MCF 10A (cell line): ENCODE results near the gene PLEKHA5. TPM values are rescaled to one million over a fixed set of nuclear protein-coding genes. Genes with fewer than 3 reads are reported as not detected.

Source experiments
- BruUV-seq: library from RNA; stranded (reverse); fragments of 400-500 nt; replicated peaks from 2 replicates; lab custom pipeline; 2021; lab: Mats Ljungman, UMichigan
- CTCF ChIA-PET: fragments of 300-600 bp; sonication (Branson Sonifier 250); formaldehyde crosslinking; extraction: SDS; loops from one replicate; lab custom pipeline; 2021; ENCODE audit warnings: antibody characterized with exemption, inconsistent platforms; lab: Yijun Ruan, JAX
- POLR2A ChIA-PET: fragments of 300-600, 350-650 bp; sonication (Branson Sonifier 250); formaldehyde crosslinking; extraction: SDS; loops from one replicate; lab custom pipeline; 2020; ENCODE audit warnings: antibody characterized with exemption, inconsistent platforms; lab: Yijun Ruan, JAX
- DNase-seq: peaks from one replicate; pipeline ENCODE4 v3.0.0-alpha.2; 2018; ENCODE audit not compliant: unreplicated experiment
- H3K27ac Mint-ChIP-seq: one replicate; pipeline ENCODE4 v1.8.0; 2022; ENCODE audit warnings: mild to moderate bottlenecking, low read depth, mixed read lengths; ENCODE audit not compliant: unreplicated experiment
- H3K27me3 Mint-ChIP-seq: one replicate; pipeline ENCODE4 v1.8.0; 2022; ENCODE audit warnings: mixed read lengths; ENCODE audit not compliant: insufficient read depth, unreplicated experiment
- H3K36me3 Mint-ChIP-seq: one replicate; pipeline ENCODE4 v1.8.0; 2022; ENCODE audit warnings: mild to moderate bottlenecking, moderate library complexity, mixed read lengths; ENCODE audit not compliant: insufficient read depth, unreplicated experiment
- H3K4me1 Mint-ChIP-seq: one replicate; pipeline ENCODE4 v1.8.0; 2022; ENCODE audit warnings: mixed read lengths; ENCODE audit not compliant: insufficient read depth, unreplicated experiment
- H3K4me3 Mint-ChIP-seq: one replicate; pipeline ENCODE4 v1.8.0; 2022; ENCODE audit warnings: mild to moderate bottlenecking, moderate library complexity, mixed read lengths; ENCODE audit not compliant: unreplicated experiment
- H3K9me3 Mint-ChIP-seq: one replicate; pipeline ENCODE4 v1.8.0; 2022; ENCODE audit warnings: mixed read lengths; ENCODE audit not compliant: unreplicated experiment
- intact Hi-C: fragments of 100-400 bp; cut with micrococcal nuclease; formaldehyde crosslinking; loops from 2 replicates; pipeline ENCODE4 v1.14.1; 2022
- total RNA-seq: library from RNA; stranded (reverse); gene quantifications from 2 replicates; pipeline ENCODE4 v1.2.3, GENCODE V29; 2022
- TF ChIP-seq, protein P1 (sequence below): fragments of 200-600 bp; IDR thresholded peaks from one replicate; pipeline ENCODE4 v1.8.0; 2022; ENCODE audit warnings: antibody characterized with exemption, mild to moderate bottlenecking; ENCODE audit not compliant: unreplicated experiment

PLEKHA5 gene
- total RNA-seq, 1 experiment from 2014 or later: 25.2 TPM

DNA sequence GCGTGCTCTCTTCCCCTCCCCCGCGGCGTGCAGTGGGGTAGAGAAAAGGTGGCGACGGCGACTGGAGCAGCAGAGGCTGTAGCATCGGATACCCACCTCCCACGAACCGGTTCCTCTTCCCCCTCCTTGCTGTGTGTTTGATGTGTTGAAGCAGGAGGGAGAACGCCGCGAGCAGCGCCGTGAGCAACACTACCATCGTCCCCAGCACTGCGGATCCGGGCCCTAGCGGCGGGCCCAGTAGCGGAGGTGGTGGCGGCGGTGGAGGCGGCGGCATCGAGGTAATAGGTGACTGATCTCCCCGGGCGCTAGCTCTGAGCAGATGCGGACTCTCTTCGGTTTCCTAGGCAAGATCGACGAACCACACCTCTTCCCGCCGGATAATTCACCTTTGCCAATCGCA is 176.8 kb downstream of the PLEKHA5 start:
- Mint-ChIP-seq H3K27me3 (no peaks in the 10 kb centered on the region), H3K9me3 (no peaks in the 10 kb centered on the region), H3K36me3 (peaks cover 41% of the 10 kb centered on the region), H3K27ac (no peak overlapping the region), H3K4me3 (no peak overlapping the region), H3K4me1 (no peaks in the 10 kb centered on the region)
- CTCF ChIA-PET: interaction anchor here (1.0 kb wide), 1 partner anchor 269 kb away, joined by 3 read pairs; no protein-coding TSS in a partner anchor
- TF ChIP-seq, protein P1, sequence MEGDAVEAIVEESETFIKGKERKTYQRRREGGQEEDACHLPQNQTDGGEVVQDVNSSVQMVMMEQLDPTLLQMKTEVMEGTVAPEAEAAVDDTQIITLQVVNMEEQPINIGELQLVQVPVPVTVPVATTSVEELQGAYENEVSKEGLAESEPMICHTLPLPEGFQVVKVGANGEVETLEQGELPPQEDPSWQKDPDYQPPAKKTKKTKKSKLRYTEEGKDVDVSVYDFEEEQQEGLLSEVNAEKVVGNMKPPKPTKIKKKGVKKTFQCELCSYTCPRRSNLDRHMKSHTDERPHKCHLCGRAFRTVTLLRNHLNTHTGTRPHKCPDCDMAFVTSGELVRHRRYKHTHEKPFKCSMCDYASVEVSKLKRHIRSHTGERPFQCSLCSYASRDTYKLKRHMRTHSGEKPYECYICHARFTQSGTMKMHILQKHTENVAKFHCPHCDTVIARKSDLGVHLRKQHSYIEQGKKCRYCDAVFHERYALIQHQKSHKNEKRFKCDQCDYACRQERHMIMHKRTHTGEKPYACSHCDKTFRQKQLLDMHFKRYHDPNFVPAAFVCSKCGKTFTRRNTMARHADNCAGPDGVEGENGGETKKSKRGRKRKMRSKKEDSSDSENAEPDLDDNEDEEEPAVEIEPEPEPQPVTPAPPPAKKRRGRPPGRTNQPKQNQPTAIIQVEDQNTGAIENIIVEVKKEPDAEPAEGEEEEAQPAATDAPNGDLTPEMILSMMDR: no peak
- POLR2A ChIA-PET: interaction anchor here (1.3 kb wide), 1 partner anchor 125 kb away, joined by 3 read pairs; no protein-coding TSS in a partner anchor
- intact Hi-C loops: no loop called here
- BruUV-seq: no TSS peak
- DNase-seq: no peak

DNA sequence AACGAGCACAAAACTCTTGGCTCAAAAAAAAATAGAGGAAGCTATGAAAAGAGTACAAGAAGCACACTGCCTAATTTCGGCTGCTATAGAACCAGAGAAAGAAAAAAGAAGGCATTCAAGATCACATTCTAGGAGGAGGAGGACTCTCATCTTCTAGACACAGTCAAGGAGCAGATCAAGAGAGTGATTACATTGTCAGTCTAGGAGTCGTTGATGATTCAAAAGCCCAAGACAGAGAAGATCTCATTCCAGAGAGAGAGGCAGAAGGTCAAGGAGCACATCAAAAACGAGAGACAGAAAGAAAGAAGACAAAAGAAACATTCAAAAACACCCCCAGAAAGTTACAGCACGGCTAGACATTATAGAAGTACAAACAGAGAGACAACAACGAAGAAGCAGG is 177.9 kb downstream of the PLEKHA5 start:
- Mint-ChIP-seq H3K27me3 (no peaks in the 10 kb centered on the region), H3K4me1 (no peaks in the 10 kb centered on the region), H3K27ac (no peak overlapping the region), H3K36me3 (peaks cover 33% of the 10 kb centered on the region), H3K9me3 (no peaks in the 10 kb centered on the region), H3K4me3 (no peak overlapping the region)
- TF ChIP-seq, protein P1: no peak
- no TSS peak for BruUV-seq
- no peak for DNase-seq
- ChIA-PET CTCF (interaction anchor here (1.0 kb wide), 1 partner anchor 268 kb away, joined by 3 read pairs; no protein-coding TSS in a partner anchor), POLR2A (interaction anchor here (1.3 kb wide), 1 partner anchor 124 kb away, joined by 3 read pairs; no protein-coding TSS in a partner anchor)
- intact Hi-C loops: no loop called here

DNA sequence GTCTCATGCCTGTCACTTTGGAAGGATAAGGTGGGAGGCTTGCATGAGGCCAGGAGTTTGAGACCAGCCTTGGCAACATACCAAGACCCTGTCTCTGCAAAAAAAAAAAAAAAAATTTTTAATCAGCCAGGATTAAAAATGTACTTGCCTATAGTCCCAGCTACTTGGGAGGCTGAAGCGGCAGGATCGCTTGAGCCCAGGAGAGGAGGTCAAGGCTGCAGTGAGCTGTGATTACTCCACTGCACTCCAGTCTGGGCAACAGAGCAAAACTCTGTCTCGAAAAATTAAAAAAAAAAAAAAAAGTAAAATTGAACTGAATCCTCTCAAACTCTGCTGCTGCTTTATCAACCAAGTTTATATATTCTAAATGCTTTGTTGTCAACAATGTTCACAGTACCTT is 181.6 kb downstream of the PLEKHA5 start:
- intact Hi-C loops: no loop called here
- Mint-ChIP-seq H3K9me3 (no peaks in the 10 kb centered on the region), H3K27ac (no peak overlapping the region), H3K36me3 (peaks cover 8% of the 10 kb centered on the region), H3K27me3 (no peaks in the 10 kb centered on the region), H3K4me3 (no peak overlapping the region), H3K4me1 (peaks cover 3% of the 10 kb centered on the region)
- DNase-seq: no peak
- POLR2A ChIA-PET: interaction anchor here (1.8 kb wide), 1 partner anchor 23 kb away, joined by 10 read pairs; no protein-coding TSS in a partner anchor
- CTCF ChIA-PET: no interaction called here
- BruUV-seq: no TSS peak
- TF ChIP-seq, protein P1: no peak

DNA sequence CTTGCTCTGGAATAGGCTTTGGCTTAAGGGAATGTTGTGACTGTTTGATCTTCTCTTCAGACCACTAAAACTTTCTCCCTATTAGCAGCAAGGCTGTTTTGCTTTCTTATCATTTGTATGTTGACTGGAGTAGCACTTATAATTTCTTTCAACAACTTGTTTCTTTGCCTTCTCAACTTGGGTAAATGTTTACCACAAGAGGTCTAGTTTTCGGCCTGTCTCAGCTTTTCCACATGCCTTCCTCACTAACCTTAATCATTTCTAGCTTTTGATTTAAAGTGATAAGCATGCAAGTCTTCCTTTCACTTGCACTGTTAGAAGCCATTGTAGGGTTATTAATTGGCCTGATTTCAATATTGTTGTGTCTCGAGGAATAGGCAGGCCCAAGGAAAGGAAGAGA is 183.1 kb downstream of the PLEKHA5 start:
- H3K27ac Mint-ChIP-seq: no peak overlapping the region
- no peaks in the 10 kb centered on the region for H3K9me3 Mint-ChIP-seq
- no peak for DNase-seq
- intact Hi-C loops: no loop called here
- peaks cover 6% of the 10 kb centered on the region for H3K4me1 Mint-ChIP-seq
- TF ChIP-seq, protein P1: no peak
- H3K36me3 Mint-ChIP-seq: no peaks in the 10 kb centered on the region
- CTCF ChIA-PET: interaction anchor here (0.8 to 1.1 kb wide), 3 partner anchors 11 to 24 kb away, joined by 3 to 5 read pairs (median 3); no protein-coding TSS in a partner anchor
- POLR2A ChIA-PET: no interaction called here
- BruUV-seq: no TSS peak
- no peak overlapping the region for H3K4me3 Mint-ChIP-seq
- H3K27me3 Mint-ChIP-seq: no peaks in the 10 kb centered on the region
